A549 (cell line): ENCODE data around the gene LCN12.

Experiments used
- CEBPB ChIP-seq, 2 experiments: fragments of >200 bp in 1 of 2; sonication (Bioruptor Twin) in 1 of 2; formaldehyde crosslinking in 1 of 2; IDR thresholded peaks; 2 replicates each; pipeline ENCODE4 v1.6.1; 2012 to 2016
- CTCF ChIP-seq: fragments of >200 bp; sonication (Bioruptor Twin); formaldehyde crosslinking; IDR thresholded peaks from 3 replicates; pipeline ENCODE4 v1.5.1; 2016
- HMGXB4 ChIP-seq: fragments of 250-450 bp; sonication (Bioruptor Pico); IDR thresholded peaks from 2 replicates; pipeline ENCODE4 v1.5.0; 2021; ENCODE audit warnings: mild to moderate bottlenecking, moderate library complexity, borderline replicate concordance
- MAX ChIP-seq: IDR thresholded peaks from 2 replicates; pipeline ENCODE4 v1.6.1; 2012
- POLR2A ChIP-seq: IDR thresholded peaks from 2 replicates; pipeline ENCODE4 v1.6.1; 2012; ENCODE audit warnings: mild to moderate bottlenecking, low read length
- POLR2AphosphoS2 ChIP-seq: conservative IDR thresholded peaks from 2 replicates; pipeline ENCODE4 v1.6.1; 2012; ENCODE audit warnings: low read length, improper control_type of control experiment, inconsistent platforms
- REST ChIP-seq: fragments of 200-600 bp; sonication (generic); IDR thresholded peaks from 2 replicates; pipeline ENCODE4 v1.6.1; 2016; ENCODE audit warnings: antibody characterized with exemption, mild to moderate bottlenecking, moderate library complexity
- TP53 ChIP-seq: fragments of 250-450 bp; sonication (Bioruptor Pico); IDR thresholded peaks from 2 replicates; pipeline ENCODE4 v1.5.0; 2021; ENCODE audit warnings: mild to moderate bottlenecking, moderate library complexity

GRCh38 chr9:136961279-136962065 lies 9.4 kb downstream of the LCN12 start:
- TF ChIP-seq CEBPB (IDR thresholded peaks at IDR 0.05): no peak
- no peak for TF ChIP-seq CTCF
- TF ChIP-seq HMGXB4 (CRISPR knock-in tag): no peak
- TF ChIP-seq MAX: no peak
- TF ChIP-seq POLR2A: no peak
- TF ChIP-seq TP53 (CRISPR knock-in tag): no peak
- TF ChIP-seq POLR2AphosphoS2: no peak
- no peak for TF ChIP-seq REST
